ENCODE results near the gene LAMC1.

- TF ChIP-seq CTCF (IDR thresholded peaks at IDR 0.05): no peak
- TF ChIP-seq POLR2A (IDR thresholded peaks at IDR 0.05): no peak
Observed at GRCh38 chr1:182978151-182978853, 44.9 kb upstream of the LAMC1 start.
